GM19372 (cell line): Measurements from ENCODE around the gene EDEM1.

Experiments used
- ATAC-seq: cut with Tn5 transposase; IDR thresholded peaks from one replicate; pipeline ENCODE4 v1.9.1; 2021; ENCODE audit warnings: mild to moderate bottlenecking, low read depth, moderate library complexity; ENCODE audit not compliant: unreplicated experiment

Gene EDEM1

GRCh38 chr3:5197470-5198312, 10.2 kb downstream of the EDEM1 start:
- ATAC-seq = peak; percentile 63

- no peak for ATAC-seq
These were observed 10.8 kb downstream of the EDEM1 start for GRCh38 chr3:5198313-5198677.

- ATAC-seq = peak; percentile 31
These were observed 11.7 kb downstream of the EDEM1 start for GRCh38 chr3:5198986-5199731.

GRCh38 chr3:5201536-5201935, 14.0 kb downstream of the EDEM1 start:
- no peak for ATAC-seq

GRCh38 chr3:5202222-5202621, 14.7 kb downstream of the EDEM1 start:
- no peak for ATAC-seq

GRCh38 chr3:5205165-5205941, 17.8 kb downstream of the EDEM1 start:
- peak; percentile 98 for ATAC-seq

- ATAC-seq = no peak
These were observed 23.4 kb downstream of the EDEM1 start for GRCh38 chr3:5210926-5211325.

- no peak for ATAC-seq
These were observed 25.4 kb downstream of the EDEM1 start for GRCh38 chr3:5212628-5213573.

- no peak for ATAC-seq
These were observed 26.1 kb downstream of the EDEM1 start for GRCh38 chr3:5213574-5213966.

- ATAC-seq = no peak
These were observed 26.8 kb downstream of the EDEM1 start for GRCh38 chr3:5214352-5214751.

- no peak for ATAC-seq
These were observed 30.5 kb downstream of the EDEM1 start for GRCh38 chr3:5217824-5218595.

- ATAC-seq = no peak
These were observed 31.3 kb downstream of the EDEM1 start for GRCh38 chr3:5218815-5219214.

- ATAC-seq = no peak
These were observed 31.7 kb downstream of the EDEM1 start for GRCh38 chr3:5219216-5219615.

GRCh38 chr3:5220193-5220592, 32.7 kb downstream of the EDEM1 start:
- no peak for ATAC-seq

GRCh38 chr3:5220667-5221431, 33.3 kb downstream of the EDEM1 start:
- no peak for ATAC-seq

GRCh38 chr3:5221701-5222100, 34.2 kb downstream of the EDEM1 start:
- ATAC-seq = no peak

- ATAC-seq = no peak
These were observed 34.9 kb downstream of the EDEM1 start for GRCh38 chr3:5222283-5223005.

GRCh38 chr3:5226783-5227182, 39.3 kb downstream of the EDEM1 start:
- no peak for ATAC-seq
